Measurements from ENCODE around the gene PRMT7.
A peak's percentile ranks its signal among the peaks of the same experiment; 100 is the strongest.

PRMT7 gene

GRCh38 chr16:68331879-68332410 lies 21.1 kb downstream of the PRMT7 start:
- Histone ChIP-seq H3K79me2 (ENCODE audit: insufficient read depth, low read length) (peaks cover 20% of the 10 kb centered on the region), H2AFZ (ENCODE audit: low read depth, low read length) (peak overlapping the region; percentile 10; the same call in 1 of the 2 replicates), H3K4me1 (ENCODE audit: insufficient read depth, low read length) (peaks cover 56% of the 10 kb centered on the region), H3K9me3 (ENCODE audit: insufficient read depth, low read length, severe bottlenecking) (no peaks in the 10 kb centered on the region), H3K9ac (ENCODE audit: low read depth, low read length) (peak overlapping the region; percentile 50), H3K4me3 (ENCODE audit: low read depth in 1 of 2, low read length in 2 of 2) (peak overlapping the region in 1 of 2 experiments; percentile 33; a peak in 2 of 4 replicates), H3K36me3 (ENCODE audit: insufficient read depth, low read length) (peaks cover 53% of the 10 kb centered on the region), H4K20me1 (ENCODE audit: insufficient read depth, low read length) (no peaks in the 10 kb centered on the region), H3K27me3 (ENCODE audit: insufficient read depth, low read length, poor library complexity) (no peaks in the 10 kb centered on the region), H3K4me2 (ENCODE audit: insufficient read depth, low read length) (peak overlapping the region; percentile 51), H3K27ac (ENCODE audit: low read length) (peak overlapping the region; percentile 97)
- TF ChIP-seq EZH2 (IDR thresholded peaks at IDR 0.05; ENCODE audit: borderline replicate concordance, low read depth, low read length, severe bottlenecking): no peak
- TF ChIP-seq, protein P1, sequence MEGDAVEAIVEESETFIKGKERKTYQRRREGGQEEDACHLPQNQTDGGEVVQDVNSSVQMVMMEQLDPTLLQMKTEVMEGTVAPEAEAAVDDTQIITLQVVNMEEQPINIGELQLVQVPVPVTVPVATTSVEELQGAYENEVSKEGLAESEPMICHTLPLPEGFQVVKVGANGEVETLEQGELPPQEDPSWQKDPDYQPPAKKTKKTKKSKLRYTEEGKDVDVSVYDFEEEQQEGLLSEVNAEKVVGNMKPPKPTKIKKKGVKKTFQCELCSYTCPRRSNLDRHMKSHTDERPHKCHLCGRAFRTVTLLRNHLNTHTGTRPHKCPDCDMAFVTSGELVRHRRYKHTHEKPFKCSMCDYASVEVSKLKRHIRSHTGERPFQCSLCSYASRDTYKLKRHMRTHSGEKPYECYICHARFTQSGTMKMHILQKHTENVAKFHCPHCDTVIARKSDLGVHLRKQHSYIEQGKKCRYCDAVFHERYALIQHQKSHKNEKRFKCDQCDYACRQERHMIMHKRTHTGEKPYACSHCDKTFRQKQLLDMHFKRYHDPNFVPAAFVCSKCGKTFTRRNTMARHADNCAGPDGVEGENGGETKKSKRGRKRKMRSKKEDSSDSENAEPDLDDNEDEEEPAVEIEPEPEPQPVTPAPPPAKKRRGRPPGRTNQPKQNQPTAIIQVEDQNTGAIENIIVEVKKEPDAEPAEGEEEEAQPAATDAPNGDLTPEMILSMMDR (IDR thresholded peaks at IDR 0.05; ENCODE audit: borderline replicate concordance, extremely low read depth, low read length, poor library complexity, severe bottlenecking): no peak
- no peak for DNase-seq
- ATAC-seq (ENCODE audit: insufficient read depth, low read depth): peak; percentile 5; the same call in 2 of the 3 replicates

DNA sequence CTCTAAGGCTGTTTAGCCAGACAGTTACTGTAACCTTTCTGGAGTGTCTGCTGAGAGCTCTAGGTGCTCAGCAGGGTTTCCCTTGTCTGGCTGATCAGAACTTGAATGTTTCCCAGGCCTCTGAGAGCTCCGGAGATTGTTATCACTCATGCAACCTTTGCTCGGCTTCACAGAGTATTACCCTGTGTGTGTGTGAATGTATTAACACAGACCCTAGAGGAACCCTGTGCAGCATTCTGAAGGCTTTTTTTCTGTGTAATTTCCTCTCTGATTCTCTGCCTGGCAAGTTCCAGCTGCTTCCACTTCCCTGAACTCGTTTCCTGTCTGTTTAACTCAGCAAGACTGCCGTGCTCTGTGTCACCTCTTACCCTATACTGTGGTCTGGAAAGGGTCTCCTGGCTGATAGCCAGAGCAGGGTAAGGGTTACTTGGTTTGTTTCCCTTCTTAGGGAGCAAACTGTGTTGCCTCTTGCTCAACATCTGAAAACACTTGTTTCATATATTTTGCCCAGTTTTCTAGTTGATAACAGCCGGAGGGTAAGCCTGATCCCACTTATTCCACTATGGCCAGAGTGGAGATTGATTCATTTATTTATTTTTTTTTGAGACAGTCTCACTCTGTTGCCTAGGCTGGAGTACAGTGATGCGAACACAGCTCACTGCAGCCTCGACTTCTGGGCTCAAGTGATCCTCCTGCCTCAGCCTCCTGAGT lies 21.7 kb downstream of the PRMT7 start:
- Histone ChIP-seq H3K36me3 (ENCODE audit: insufficient read depth, low read length) (peaks cover 53% of the 10 kb centered on the region), H3K79me2 (ENCODE audit: insufficient read depth, low read length) (peaks cover 20% of the 10 kb centered on the region), H3K4me3 (ENCODE audit: low read depth in 1 of 2, low read length in 2 of 2) (peak overlapping the region in 1 of 2 experiments; percentile 33; a peak in 2 of 4 replicates), H2AFZ (ENCODE audit: low read depth, low read length) (peak overlapping the region; percentile 10; the same call in 1 of the 2 replicates), H3K9me3 (ENCODE audit: insufficient read depth, low read length, severe bottlenecking) (no peaks in the 10 kb centered on the region), H3K9ac (ENCODE audit: low read depth, low read length) (peak overlapping the region; percentile 50), H3K4me1 (ENCODE audit: insufficient read depth, low read length) (peaks cover 56% of the 10 kb centered on the region), H3K27me3 (ENCODE audit: insufficient read depth, low read length, poor library complexity) (no peaks in the 10 kb centered on the region), H3K4me2 (ENCODE audit: insufficient read depth, low read length) (peak overlapping the region; percentile 51), H4K20me1 (ENCODE audit: insufficient read depth, low read length) (no peaks in the 10 kb centered on the region), H3K27ac (ENCODE audit: low read length) (peak overlapping the region; percentile 97)
- DNase-seq (peak; percentile 88), ATAC-seq (ENCODE audit: insufficient read depth, low read depth) (peak; percentile 89)
- TF ChIP-seq EZH2 (IDR thresholded peaks at IDR 0.05; ENCODE audit: borderline replicate concordance, low read depth, low read length, severe bottlenecking): no peak

- TF ChIP-seq, protein P1 (IDR thresholded peaks at IDR 0.05; ENCODE audit: borderline replicate concordance, extremely low read depth, low read length, poor library complexity, severe bottlenecking): no peak
- no peak for TF ChIP-seq EZH2 (IDR thresholded peaks at IDR 0.05; ENCODE audit: borderline replicate concordance, low read depth, low read length, severe bottlenecking)
These were observed 24.4 kb downstream of the PRMT7 start for GRCh38 chr16:68335175-68335574.

More at GRCh38 chr16:68335175-68335574, 24.4 kb downstream of the PRMT7 start:
- peaks cover 64% of the 10 kb centered on the region for H3K36me3 ChIP-seq (ENCODE audit: insufficient read depth, low read length)
- H3K4me1 ChIP-seq (ENCODE audit: insufficient read depth, low read length): peaks cover 41% of the 10 kb centered on the region
- no peak overlapping the region for H3K4me3 ChIP-seq (ENCODE audit: low read depth in 1 of 2, low read length in 2 of 2)
- H3K27me3 ChIP-seq (ENCODE audit: insufficient read depth, low read length, poor library complexity): no peaks in the 10 kb centered on the region
- no peak overlapping the region for H3K9ac ChIP-seq (ENCODE audit: low read depth, low read length)
- no peak for ATAC-seq (ENCODE audit: insufficient read depth, low read depth)
- no peak for DNase-seq
- H2AFZ ChIP-seq (ENCODE audit: low read depth, low read length): no peak overlapping the region
- H3K27ac ChIP-seq (ENCODE audit: low read length): peak overlapping the region; percentile 11; the same call in 1 of the 2 replicates
- H3K4me2 ChIP-seq (ENCODE audit: insufficient read depth, low read length): no peak overlapping the region
- H4K20me1 ChIP-seq (ENCODE audit: insufficient read depth, low read length): no peaks in the 10 kb centered on the region
- peaks cover 16% of the 10 kb centered on the region for H3K79me2 ChIP-seq (ENCODE audit: insufficient read depth, low read length)
- no peaks in the 10 kb centered on the region for H3K9me3 ChIP-seq (ENCODE audit: insufficient read depth, low read length, severe bottlenecking)

Measured in DND-41 (cell line).